ENCODE data around the gene SMTNL2.
"Not testable (repeated sequence)": the region's sequence is repeated elsewhere in the genome, so short reads cannot be mapped to it uniquely, and the experiment has no call there.

The SMTNL2 gene

GRCh38 chr17:4616476-4616875 lies 32.1 kb downstream of the SMTNL2 start:
- no peak overlapping the region for H3K27ac ChIP-seq (ENCODE audit: low read depth, low read length)
- H3K27me3 ChIP-seq (ENCODE audit: control insufficient read depth in 1 of 2, insufficient read depth in 2 of 2, low read length in 2 of 2), result no peaks in the 10 kb centered on the region
- H3K4me1 ChIP-seq (ENCODE audit: control insufficient read depth in 1 of 2, insufficient read depth in 2 of 2, low read length in 2 of 2), result no peaks in the 10 kb centered on the region
- H3K4me3 ChIP-seq (ENCODE audit: low read depth in 1 of 2, low read length in 2 of 2), result no peak overlapping the region
- H3K9ac ChIP-seq (ENCODE audit: low read depth in 1 of 2, low read length in 2 of 2), result no peak overlapping the region
- no peaks in the 10 kb centered on the region for H3K9me3 ChIP-seq (ENCODE audit: control insufficient read depth in 1 of 2, low read length in 2 of 2)
- H3K36me3 ChIP-seq (ENCODE audit: control insufficient read depth in 1 of 2, insufficient read depth in 2 of 2, low read length in 2 of 2), result no peaks in the 10 kb centered on the region

- no peak overlapping the region for H3K4me3 ChIP-seq (ENCODE audit: low read depth in 1 of 2, low read length in 2 of 2)
- H3K36me3 ChIP-seq (ENCODE audit: control insufficient read depth in 1 of 2, insufficient read depth in 2 of 2, low read length in 2 of 2), result no peaks in the 10 kb centered on the region
- H3K27me3 ChIP-seq (ENCODE audit: control insufficient read depth in 1 of 2, insufficient read depth in 2 of 2, low read length in 2 of 2), result no peaks in the 10 kb centered on the region
- H3K9me3 ChIP-seq (ENCODE audit: control insufficient read depth in 1 of 2, low read length in 2 of 2), result no peaks in the 10 kb centered on the region
- H3K9ac ChIP-seq (ENCODE audit: low read depth in 1 of 2, low read length in 2 of 2), result no peak overlapping the region
- H3K4me1 ChIP-seq (ENCODE audit: control insufficient read depth in 1 of 2, insufficient read depth in 2 of 2, low read length in 2 of 2), result no peaks in the 10 kb centered on the region
- no peak overlapping the region for H3K27ac ChIP-seq (ENCODE audit: low read depth, low read length)
These were observed 32.8 kb downstream of the SMTNL2 start for GRCh38 chr17:4617090-4617489.

GRCh38 chr17:4617590-4618351 lies 33.4 kb downstream of the SMTNL2 start:
- Histone ChIP-seq H3K9ac (ENCODE audit: low read depth in 1 of 2, low read length in 2 of 2) (no peak overlapping the region), H3K27me3 (ENCODE audit: control insufficient read depth in 1 of 2, insufficient read depth in 2 of 2, low read length in 2 of 2) (no peaks in the 10 kb centered on the region), H3K9me3 (ENCODE audit: control insufficient read depth in 1 of 2, low read length in 2 of 2) (no peaks in the 10 kb centered on the region), H3K4me3 (ENCODE audit: low read depth in 1 of 2, low read length in 2 of 2) (no peak overlapping the region), H3K27ac (ENCODE audit: low read depth, low read length) (no peak overlapping the region), H3K36me3 (ENCODE audit: control insufficient read depth in 1 of 2, insufficient read depth in 2 of 2, low read length in 2 of 2) (no peaks in the 10 kb centered on the region), H3K4me1 (ENCODE audit: control insufficient read depth in 1 of 2, insufficient read depth in 2 of 2, low read length in 2 of 2) (no peaks in the 10 kb centered on the region)

- Histone ChIP-seq H3K27me3 (ENCODE audit: control insufficient read depth in 1 of 2, insufficient read depth in 2 of 2, low read length in 2 of 2) (no peaks in the 10 kb centered on the region), H3K27ac (ENCODE audit: low read depth, low read length) (no peak overlapping the region), H3K9me3 (ENCODE audit: control insufficient read depth in 1 of 2, low read length in 2 of 2) (no peaks in the 10 kb centered on the region), H3K9ac (ENCODE audit: low read depth in 1 of 2, low read length in 2 of 2) (no peak overlapping the region), H3K36me3 (ENCODE audit: control insufficient read depth in 1 of 2, insufficient read depth in 2 of 2, low read length in 2 of 2) (no peaks in the 10 kb centered on the region), H3K4me1 (ENCODE audit: control insufficient read depth in 1 of 2, insufficient read depth in 2 of 2, low read length in 2 of 2) (no peaks in the 10 kb centered on the region), H3K4me3 (ENCODE audit: low read depth in 1 of 2, low read length in 2 of 2) (no peak overlapping the region)
These were observed 36.3 kb downstream of the SMTNL2 start for GRCh38 chr17:4620531-4621101.

- no peak overlapping the region for H3K4me3 ChIP-seq (ENCODE audit: low read depth in 1 of 2, low read length in 2 of 2)
- no peaks in the 10 kb centered on the region for H3K27me3 ChIP-seq (ENCODE audit: control insufficient read depth in 1 of 2, insufficient read depth in 2 of 2, low read length in 2 of 2)
- no peaks in the 10 kb centered on the region for H3K4me1 ChIP-seq (ENCODE audit: control insufficient read depth in 1 of 2, insufficient read depth in 2 of 2, low read length in 2 of 2)
- H3K9ac ChIP-seq (ENCODE audit: low read depth in 1 of 2, low read length in 2 of 2), result no peak overlapping the region
- H3K27ac ChIP-seq (ENCODE audit: low read depth, low read length), result no peak overlapping the region
- no peaks in the 10 kb centered on the region for H3K9me3 ChIP-seq (ENCODE audit: control insufficient read depth in 1 of 2, low read length in 2 of 2)
- H3K36me3 ChIP-seq (ENCODE audit: control insufficient read depth in 1 of 2, insufficient read depth in 2 of 2, low read length in 2 of 2), result no peaks in the 10 kb centered on the region
These were observed 38.0 kb downstream of the SMTNL2 start for GRCh38 chr17:4622375-4622774.

- no peaks in the 10 kb centered on the region for H3K27me3 ChIP-seq (ENCODE audit: control insufficient read depth in 1 of 2, insufficient read depth in 2 of 2, low read length in 2 of 2)
- H3K9me3 ChIP-seq (ENCODE audit: control insufficient read depth in 1 of 2, low read length in 2 of 2), result no peaks in the 10 kb centered on the region
- no peak overlapping the region for H3K4me3 ChIP-seq (ENCODE audit: low read depth in 1 of 2, low read length in 2 of 2)
- H3K27ac ChIP-seq (ENCODE audit: low read depth, low read length), result no peak overlapping the region
- no peaks in the 10 kb centered on the region for H3K4me1 ChIP-seq (ENCODE audit: control insufficient read depth in 1 of 2, insufficient read depth in 2 of 2, low read length in 2 of 2)
- no peak overlapping the region for H3K9ac ChIP-seq (ENCODE audit: low read depth in 1 of 2, low read length in 2 of 2)
- no peaks in the 10 kb centered on the region for H3K36me3 ChIP-seq (ENCODE audit: control insufficient read depth in 1 of 2, insufficient read depth in 2 of 2, low read length in 2 of 2)
These were observed 38.9 kb downstream of the SMTNL2 start for GRCh38 chr17:4623249-4623648.

- H3K36me3 ChIP-seq (ENCODE audit: control insufficient read depth in 1 of 2, insufficient read depth in 2 of 2, low read length in 2 of 2); H3K9me3 ChIP-seq (ENCODE audit: control insufficient read depth in 1 of 2, low read length in 2 of 2); H3K4me3 ChIP-seq (ENCODE audit: low read depth in 1 of 2, low read length in 2 of 2); H3K27ac ChIP-seq (ENCODE audit: low read depth, low read length); H3K9ac ChIP-seq (ENCODE audit: low read depth in 1 of 2, low read length in 2 of 2); H3K4me1 ChIP-seq (ENCODE audit: control insufficient read depth in 1 of 2, insufficient read depth in 2 of 2, low read length in 2 of 2); H3K27me3 ChIP-seq (ENCODE audit: control insufficient read depth in 1 of 2, insufficient read depth in 2 of 2, low read length in 2 of 2): not testable (repeated sequence)
These were observed 40.2 kb downstream of the SMTNL2 start for GRCh38 chr17:4624451-4624911.

GRCh38 chr17:4625181-4625617 lies 40.9 kb downstream of the SMTNL2 start:
- Histone ChIP-seq H3K4me3 (ENCODE audit: low read depth in 1 of 2, low read length in 2 of 2) (no peak overlapping the region), H3K27ac (ENCODE audit: low read depth, low read length) (no peak overlapping the region)

GRCh38 chr17:4626734-4627256 lies 42.5 kb downstream of the SMTNL2 start:
- Histone ChIP-seq H3K4me3 (ENCODE audit: low read depth in 1 of 2, low read length in 2 of 2) (no peak overlapping the region), H3K9ac (ENCODE audit: low read depth in 1 of 2, low read length in 2 of 2) (no peak overlapping the region), H3K4me1 (ENCODE audit: control insufficient read depth in 1 of 2, insufficient read depth in 2 of 2, low read length in 2 of 2) (no peaks in the 10 kb centered on the region), H3K27me3 (ENCODE audit: control insufficient read depth in 1 of 2, insufficient read depth in 2 of 2, low read length in 2 of 2) (no peaks in the 10 kb centered on the region), H3K36me3 (ENCODE audit: control insufficient read depth in 1 of 2, insufficient read depth in 2 of 2, low read length in 2 of 2) (no peaks in the 10 kb centered on the region), H3K9me3 (ENCODE audit: control insufficient read depth in 1 of 2, low read length in 2 of 2) (no peaks in the 10 kb centered on the region), H3K27ac (ENCODE audit: low read depth, low read length) (no peak overlapping the region)

More at GRCh38 chr17:4625181-4625617, 40.9 kb downstream of the SMTNL2 start:
- Histone ChIP-seq H3K36me3 (ENCODE audit: control insufficient read depth in 1 of 2, insufficient read depth in 2 of 2, low read length in 2 of 2) (no peaks in the 10 kb centered on the region), H3K9ac (ENCODE audit: low read depth in 1 of 2, low read length in 2 of 2) (no peak overlapping the region), H3K9me3 (ENCODE audit: control insufficient read depth in 1 of 2, low read length in 2 of 2) (no peaks in the 10 kb centered on the region), H3K27me3 (ENCODE audit: control insufficient read depth in 1 of 2, insufficient read depth in 2 of 2, low read length in 2 of 2) (no peaks in the 10 kb centered on the region), H3K4me1 (ENCODE audit: control insufficient read depth in 1 of 2, insufficient read depth in 2 of 2, low read length in 2 of 2) (no peaks in the 10 kb centered on the region)

- peaks cover 4 to 16% of the 10 kb centered on the region in 2 donors for H3K27me3 ChIP-seq (ENCODE audit: control insufficient read depth in 1 of 2, insufficient read depth in 2 of 2, low read length in 2 of 2)
- H3K36me3 ChIP-seq (ENCODE audit: control insufficient read depth in 1 of 2, insufficient read depth in 2 of 2, low read length in 2 of 2), result no peaks in the 10 kb centered on the region
- H3K9me3 ChIP-seq (ENCODE audit: control insufficient read depth in 1 of 2, low read length in 2 of 2), result no peaks in the 10 kb centered on the region
- H3K9ac ChIP-seq (ENCODE audit: low read depth in 1 of 2, low read length in 2 of 2), result no peak overlapping the region
- H3K4me3 ChIP-seq (ENCODE audit: low read depth in 1 of 2, low read length in 2 of 2), result no peak overlapping the region
- H3K27ac ChIP-seq (ENCODE audit: low read depth, low read length), result no peak overlapping the region
- H3K4me1 ChIP-seq (ENCODE audit: control insufficient read depth in 1 of 2, insufficient read depth in 2 of 2, low read length in 2 of 2), result peaks cover 0 to 7% of the 10 kb centered on the region in 2 donors
These were observed 47.1 kb downstream of the SMTNL2 start for GRCh38 chr17:4631431-4631830.
